ENCODE data around the gene CKS1B.

Gene CKS1B

GRCh38 chr1:155001425-155001674 is 26.9 kb downstream of the CKS1B start:
- no peak for TF ChIP-seq CTCF (IDR thresholded peaks at IDR 0.05)
- peak overlapping the region; percentile 93 to 98 for H3K27ac ChIP-seq
- no peak for DNase-seq (ENCODE audit: low spot score)
- H3K4me3 ChIP-seq, result peak overlapping the region; percentile 94

- no peak for TF ChIP-seq CTCF (IDR thresholded peaks at IDR 0.05)
- DNase-seq (ENCODE audit: low spot score), result peak; percentile 100
- Histone ChIP-seq H3K27ac (peak overlapping the region; percentile 93 to 98), H3K4me3 (peak overlapping the region; percentile 94)
These were observed 27.4 kb downstream of the CKS1B start for GRCh38 chr1:155001675-155002463.

- no peak for DNase-seq (ENCODE audit: low spot score)
- TF ChIP-seq CTCF (IDR thresholded peaks at IDR 0.05), result no peak
- Histone ChIP-seq H3K4me3 (peak within 1 kb of the TSS; percentile 94), H3K27ac (peak within 1 kb of the TSS; percentile 93 to 98)
These were observed 28.2 kb downstream of the CKS1B start, which contains the start of gene ZBTB7B for GRCh38 chr1:155002464-155003226. ZBTB7B (plus strand) TSS chr1:155002802; CDS start chr1:155014661, 11,859 bp downstream.

GRCh38 chr1:155003227-155003765 is 28.8 kb downstream of the CKS1B start:
- peak overlapping the region; percentile 93 to 98 for H3K27ac ChIP-seq
- DNase-seq (ENCODE audit: low spot score), result no peak
- TF ChIP-seq CTCF (IDR thresholded peaks at IDR 0.05), result no peak
- peak overlapping the region; percentile 94 for H3K4me3 ChIP-seq

- H3K4me3 ChIP-seq, result peak overlapping the region; percentile 94
- peak overlapping the region; percentile 93 to 98 for H3K27ac ChIP-seq
- TF ChIP-seq CTCF (IDR thresholded peaks at IDR 0.05), result no peak
- DNase-seq (ENCODE audit: low spot score), result peak; percentile 88
These were observed 29.4 kb downstream of the CKS1B start for GRCh38 chr1:155003766-155004351.

- H3K27ac ChIP-seq, result peak overlapping the region; percentile 93 to 98
- no peak for DNase-seq (ENCODE audit: low spot score)
- no peak for TF ChIP-seq CTCF (IDR thresholded peaks at IDR 0.05)
- H3K4me3 ChIP-seq, result peak overlapping the region; percentile 94
These were observed 30.0 kb downstream of the CKS1B start for GRCh38 chr1:155004352-155005075.

All from coronary artery (tissue), 2 donors.